Transverse colon (tissue), 4 donors: Measurements from ENCODE around the gene TNFRSF1B.

Experiments
- CTCF ChIP-seq, 5 experiments: fragments of 200-600 bp in 3 of 5; fragments of 450-650 bp in 2 of 5; sonication (generic) in 3 of 5; IDR thresholded peaks; 1 replicate in 2 of 5; 2 replicates in 3 of 5; pipeline ENCODE4 v1.5.1; 2016 to 2017; ENCODE audit warnings: antibody characterized with exemption in 5 of 5, inconsistent platforms in 3 of 5, mild to moderate bottlenecking in 2 of 5, moderate library complexity in 1 of 5
- EP300 ChIP-seq: sonication (generic); formaldehyde crosslinking; IDR thresholded peaks from one replicate; pipeline ENCODE4 v1.6.1; 2017; ENCODE audit warnings: antibody characterized with exemption, low read depth
- POLR2AphosphoS5 ChIP-seq, 3 donors: sonication (generic); formaldehyde crosslinking; IDR thresholded peaks; one replicate each; pipeline ENCODE4 v1.6.1; 2016; ENCODE audit warnings: antibody characterized with exemption in 3 of 3

- TF ChIP-seq EP300 (no peak), CTCF (IDR thresholded peaks at IDR 0.05) (no peak), POLR2AphosphoS5 (IDR thresholded peaks at IDR 0.05) (no peak)
These were observed 27.9 kb downstream of the TNFRSF1B start for GRCh38 chr1:12194666-12195216.
